Sigmoid colon (tissue), 7 donors: ENCODE measurements around the gene CTSA. TPM values are rescaled to one million over a fixed set of nuclear protein-coding genes. Genes with fewer than 3 reads are reported as not detected.

Source experiments
- DNase-seq: peaks from one replicate; pipeline ENCODE4 v3.0.0-alpha.2; 2019
- H3K27ac ChIP-seq, 4 donors: fragments of 200-600 bp; sonication (generic); one replicate each; pipeline ENCODE4 v1.5.1; 2016 to 2019; ENCODE audit warnings: mild to moderate bottlenecking in 1 of 4
- H3K27me3 ChIP-seq, 3 donors: fragments of 200-600 bp; sonication (generic); one replicate each; pipeline ENCODE4 v1.5.1; 2019; ENCODE audit warnings: mild to moderate bottlenecking in 1 of 3
- H3K36me3 ChIP-seq, 4 donors: fragments of 200-600 bp; sonication (generic); one replicate each; pipeline ENCODE4 v1.5.1; 2016 to 2019
- H3K4me1 ChIP-seq, 4 donors: fragments of 200-600 bp; sonication (generic); one replicate each; pipeline ENCODE4 v1.5.1; 2017 to 2019
- H3K4me3 ChIP-seq, 4 donors: fragments of 200-600 bp; sonication (generic); one replicate each; pipeline ENCODE4 v1.5.1; 2017 to 2019; ENCODE audit warnings: mild to moderate bottlenecking in 2 of 4, moderate library complexity in 1 of 4
- H3K9me3 ChIP-seq, 4 donors: fragments of 200-600 bp in 3 of 4; sonication (generic) in 3 of 4; one replicate each; pipeline versions ENCODE4 v1.5.1 to v1.6.1; 2013 to 2019
- EP300 ChIP-seq, 4 donors: sonication (generic); formaldehyde crosslinking; IDR thresholded peaks; one replicate each; pipeline ENCODE4 v1.6.1; 2017; ENCODE audit warnings: antibody characterized with exemption in 4 of 4
- POLR2A ChIP-seq, 2 donors: fragments of 450-650 bp; IDR thresholded peaks; one replicate each; pipeline ENCODE4 v1.6.1; 2016; ENCODE audit warnings: antibody characterized with exemption in 2 of 2, mild to moderate bottlenecking in 2 of 2, moderate library complexity in 2 of 2
- POLR2AphosphoS5 ChIP-seq, 4 donors: sonication (generic); formaldehyde crosslinking; IDR thresholded peaks; one replicate each; pipeline ENCODE4 v1.6.1; 2017; ENCODE audit warnings: antibody characterized with exemption in 4 of 4
- WGBS, 2 donors: extraction: QIAGEN DNeasy Blood & Tissue Kit; methylation state at CpG; one replicate each; pipeline ENCODE4 v1.1.7; 2013; 5-methylcytosine and 5-hydroxymethylcytosine counted together
- intact Hi-C: fragments of 100-400 bp; cut with DNase I; formaldehyde crosslinking; loops from one replicate; pipeline ENCODE4 v1.15.1; 2023
- polyA plus RNA-seq, 3 donors: library from polyadenylated mRNA; stranded (reverse); fragments of 200-250 nt; gene quantifications; one replicate each; pipeline ENCODE4 v1.2.3, GENCODE V29; 2013
- total RNA-seq, 4 donors: library from RNA; depleted of rRNA; stranded (reverse); fragments of >200 nt; gene quantifications; one replicate each; pipeline ENCODE4 v1.1.0, GENCODE V29; 2016
- TF ChIP-seq, protein P1 (sequence below), 4 experiments: fragments of 450-650 bp in 3 of 4; fragments of 200-600 bp in 1 of 4; IDR thresholded peaks; one replicate each; pipeline ENCODE4 v1.5.1; 2016 to 2019; ENCODE audit warnings: antibody characterized with exemption in 4 of 4, mild to moderate bottlenecking in 3 of 4, moderate library complexity in 2 of 4
- donor health status: healthy with polysubstance abuse.
- donor health status: Bipolar disorder and iron deficiency.
- donor health status: healthy.

CTSA gene
- total and polyA plus RNA-seq, 7 donors, result 45.7 to 203 (median 64.9) TPM

DNA sequence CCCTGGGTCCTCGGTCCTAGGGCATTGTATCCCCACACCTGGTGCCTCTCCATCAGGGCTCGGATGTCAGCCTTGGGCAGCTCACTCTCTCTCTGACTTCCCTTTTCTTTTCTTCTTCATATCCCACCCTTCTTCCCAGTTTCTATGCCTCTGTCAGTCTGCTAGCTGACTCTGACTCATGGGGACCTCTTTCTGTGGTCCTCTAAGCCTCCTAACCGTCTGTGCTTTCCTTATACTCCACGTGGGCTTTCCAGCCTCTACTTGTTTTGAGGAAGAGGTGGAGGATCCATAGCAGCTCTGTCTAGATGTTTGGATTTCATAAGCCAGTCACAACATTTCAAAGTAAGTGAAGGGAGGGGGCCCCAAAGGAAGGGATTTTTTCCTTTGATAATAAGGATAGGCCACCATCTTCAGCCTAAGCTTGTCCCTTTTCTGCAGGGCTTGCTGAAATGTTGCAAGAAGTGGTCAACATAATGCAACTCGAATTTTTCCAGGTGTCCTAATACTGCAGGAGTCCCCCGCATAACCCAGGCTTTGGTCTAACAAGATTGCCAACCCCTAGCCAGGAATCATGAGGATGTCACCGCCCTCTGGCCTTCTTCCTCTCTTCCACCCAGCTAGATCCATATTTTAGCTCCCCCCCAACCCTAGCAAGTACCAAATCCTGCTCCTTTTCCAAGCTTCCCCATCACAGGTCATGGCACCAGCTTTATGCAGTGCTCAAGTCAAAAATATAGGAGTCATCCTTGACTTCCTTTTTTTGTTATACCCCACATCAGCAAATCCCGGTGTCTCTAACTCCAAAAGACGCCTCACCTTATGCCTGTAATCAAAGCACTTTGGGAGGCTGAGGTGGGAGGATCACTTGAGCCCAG, 29.6 kb downstream of the CTSA start:
- DNase-seq, result no peak
- Histone ChIP-seq H3K4me3 (no peak overlapping the region), H3K27ac (peak overlapping the region; percentile 54 to 65 (median 56)), H3K36me3 (no peaks in the 10 kb centered on the region), H3K27me3 (no peaks in the 10 kb centered on the region), H3K9me3 (no peaks in the 10 kb centered on the region), H3K4me1 (peaks cover 0 to 35% (median 26%) of the 10 kb centered on the region in 4 donors)
- intact Hi-C loops, result no loop called here
- TF ChIP-seq EP300 (IDR thresholded peaks at IDR 0.05) (no peak), POLR2A (IDR thresholded peaks at IDR 0.05) (no peak), POLR2AphosphoS5 (IDR thresholded peaks at IDR 0.05) (no peak)
- TF ChIP-seq, protein P1, sequence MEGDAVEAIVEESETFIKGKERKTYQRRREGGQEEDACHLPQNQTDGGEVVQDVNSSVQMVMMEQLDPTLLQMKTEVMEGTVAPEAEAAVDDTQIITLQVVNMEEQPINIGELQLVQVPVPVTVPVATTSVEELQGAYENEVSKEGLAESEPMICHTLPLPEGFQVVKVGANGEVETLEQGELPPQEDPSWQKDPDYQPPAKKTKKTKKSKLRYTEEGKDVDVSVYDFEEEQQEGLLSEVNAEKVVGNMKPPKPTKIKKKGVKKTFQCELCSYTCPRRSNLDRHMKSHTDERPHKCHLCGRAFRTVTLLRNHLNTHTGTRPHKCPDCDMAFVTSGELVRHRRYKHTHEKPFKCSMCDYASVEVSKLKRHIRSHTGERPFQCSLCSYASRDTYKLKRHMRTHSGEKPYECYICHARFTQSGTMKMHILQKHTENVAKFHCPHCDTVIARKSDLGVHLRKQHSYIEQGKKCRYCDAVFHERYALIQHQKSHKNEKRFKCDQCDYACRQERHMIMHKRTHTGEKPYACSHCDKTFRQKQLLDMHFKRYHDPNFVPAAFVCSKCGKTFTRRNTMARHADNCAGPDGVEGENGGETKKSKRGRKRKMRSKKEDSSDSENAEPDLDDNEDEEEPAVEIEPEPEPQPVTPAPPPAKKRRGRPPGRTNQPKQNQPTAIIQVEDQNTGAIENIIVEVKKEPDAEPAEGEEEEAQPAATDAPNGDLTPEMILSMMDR (IDR thresholded peaks at IDR 0.05), result no peak
- WGBS, 2 donors, result 76 to 79% methylated on average over 9 of the region's 9 CpGs

DNA sequence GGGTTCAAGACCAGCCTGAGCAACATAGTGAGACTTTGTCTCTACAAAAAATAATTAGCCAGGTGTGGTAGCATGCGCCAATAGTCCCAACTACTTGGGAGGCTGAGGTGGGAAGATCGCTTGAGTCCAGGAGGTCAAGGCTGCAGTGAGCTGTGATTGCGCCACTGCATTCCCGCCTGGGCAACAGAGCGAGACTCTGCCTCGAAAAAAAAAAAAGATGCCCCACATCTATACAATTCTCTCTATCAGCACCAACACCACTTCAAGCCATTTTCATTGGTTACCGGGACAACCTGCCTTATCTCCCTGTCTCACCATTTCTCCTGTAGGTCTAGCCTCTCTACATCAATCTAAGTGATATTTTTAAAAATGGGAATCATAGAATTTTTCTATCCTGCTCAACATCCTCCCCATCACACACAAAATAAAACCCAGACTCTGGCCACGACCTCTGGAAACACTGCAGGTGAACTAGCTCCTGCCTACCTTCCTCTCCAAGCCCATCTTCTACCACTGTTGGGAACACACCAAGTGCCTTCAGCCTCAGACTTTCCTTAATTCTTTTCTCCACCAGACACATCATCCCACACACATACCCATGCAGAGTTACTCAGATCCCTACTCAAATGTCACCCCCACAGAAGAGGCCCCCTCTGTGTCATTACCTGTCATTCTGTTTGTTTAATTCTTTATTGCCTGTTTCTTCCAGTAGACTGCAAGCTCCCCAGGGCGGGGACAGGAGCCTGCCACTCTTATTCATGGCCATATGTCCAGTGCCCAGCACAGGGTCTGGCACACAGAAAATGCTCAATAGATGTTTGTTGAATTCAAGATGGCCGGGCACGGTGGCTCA, 30.4 kb downstream of the CTSA start:
- Histone ChIP-seq H3K36me3 (no peaks in the 10 kb centered on the region), H3K27ac (no peak overlapping the region), H3K4me3 (no peak overlapping the region), H3K4me1 (peaks cover 0 to 35% (median 26%) of the 10 kb centered on the region in 4 donors), H3K9me3 (no peaks in the 10 kb centered on the region), H3K27me3 (no peaks in the 10 kb centered on the region)
- DNase-seq, result no peak
- TF ChIP-seq EP300 (IDR thresholded peaks at IDR 0.05) (no peak), POLR2AphosphoS5 (IDR thresholded peaks at IDR 0.05) (no peak), POLR2A (IDR thresholded peaks at IDR 0.05) (no peak)
- TF ChIP-seq, protein P1 (IDR thresholded peaks at IDR 0.05), result no peak
- intact Hi-C loops, result no loop called here
- WGBS, 2 donors, result 68 to 85% methylated on average over 11 of the region's 11 CpGs

DNA sequence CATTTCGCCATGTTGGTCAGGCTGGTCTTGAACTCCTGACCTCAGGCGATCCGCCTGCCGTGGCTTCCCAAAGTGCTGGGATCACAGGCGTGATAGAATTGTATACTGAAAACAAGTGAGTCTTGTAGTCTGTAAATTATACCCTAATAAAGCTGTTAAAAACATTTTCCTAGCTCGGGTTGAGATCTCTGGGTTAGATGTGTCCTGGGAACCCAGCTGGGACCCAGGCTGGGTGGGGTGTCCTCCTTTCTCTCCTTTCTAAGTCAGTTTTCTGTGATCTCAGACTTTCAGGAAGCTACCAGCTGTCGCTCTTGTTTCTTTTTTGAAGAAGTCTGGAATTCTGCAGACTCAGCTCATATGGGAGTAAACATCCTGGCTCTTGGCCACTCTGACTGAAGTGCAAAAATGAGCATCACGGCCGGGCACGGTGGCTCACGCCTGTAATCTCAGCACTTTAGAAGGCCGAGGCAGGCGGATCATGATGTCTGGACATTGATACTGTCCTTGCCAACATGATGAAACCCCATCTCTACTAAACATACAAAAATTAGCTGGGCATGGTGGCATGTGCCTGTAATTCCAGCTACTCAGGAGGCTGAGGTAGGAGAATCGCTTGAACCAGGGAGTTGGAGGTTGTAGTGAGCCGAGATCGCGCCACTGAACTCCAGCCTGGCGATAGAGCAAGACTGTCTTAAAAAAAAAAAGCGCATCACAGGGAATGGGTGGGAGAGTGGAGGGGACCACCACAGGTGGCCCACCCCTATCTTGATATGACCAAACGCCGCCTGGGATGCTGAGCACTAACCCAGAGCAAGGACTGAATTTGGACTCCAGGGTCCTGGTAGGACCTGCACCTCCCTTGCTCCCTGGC, 33.5 kb downstream of the CTSA start:
- Histone ChIP-seq H3K36me3 (no peaks in the 10 kb centered on the region), H3K27me3 (no peaks in the 10 kb centered on the region), H3K9me3 (no peaks in the 10 kb centered on the region), H3K4me3 (no peak overlapping the region), H3K27ac (peak overlapping the region; percentile 43 to 71 (median 58)), H3K4me1 (peaks cover 0 to 23% (median 21%) of the 10 kb centered on the region in 4 donors)
- 47 to 59% methylated on average over 21 of the region's 21 CpGs for WGBS, 2 donors
- TF ChIP-seq EP300 (IDR thresholded peaks at IDR 0.05) (no peak), POLR2AphosphoS5 (IDR thresholded peaks at IDR 0.05) (peak in 1 of 4 donors; percentile 25)
- intact Hi-C loops, result no loop called here
- peak; percentile 80 for DNase-seq

DNA sequence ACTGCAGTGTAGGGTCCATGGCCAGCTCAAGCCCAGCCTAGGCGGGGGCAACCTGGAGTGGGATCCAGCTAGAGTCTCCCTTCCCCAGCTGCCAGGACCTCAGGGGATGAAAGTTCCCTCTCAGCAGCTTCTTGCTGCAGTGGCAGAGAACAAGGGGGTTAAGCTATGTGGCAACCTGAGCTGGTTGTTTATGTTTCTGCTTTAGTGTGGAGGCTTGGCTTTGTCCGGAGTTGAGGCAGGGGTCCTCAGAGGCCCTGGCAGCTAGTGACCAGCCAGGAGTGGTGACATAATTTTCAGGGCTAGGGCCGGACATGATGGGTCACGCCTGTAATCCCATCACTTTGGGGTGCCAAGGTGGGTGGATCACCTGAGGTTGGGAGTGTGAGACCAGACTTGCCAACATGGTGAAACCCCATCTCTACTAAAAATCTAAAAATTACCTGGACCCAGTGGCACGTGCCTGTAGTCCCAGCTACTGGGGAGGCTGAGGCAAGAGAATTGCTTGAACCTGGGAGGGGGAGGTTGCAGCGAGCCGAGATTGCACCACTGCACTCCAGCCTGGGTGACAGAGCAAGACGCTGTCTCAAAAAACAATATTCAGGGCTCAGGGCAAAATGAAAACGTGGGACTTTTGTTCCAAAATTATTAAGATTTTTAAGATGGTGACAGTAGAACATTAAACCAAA, 34.8 kb downstream of the CTSA start:
- Histone ChIP-seq H3K27me3 (no peaks in the 10 kb centered on the region), H3K36me3 (no peaks in the 10 kb centered on the region), H3K4me3 (no peak overlapping the region), H3K4me1 (peaks cover 0 to 16% (median 14%) of the 10 kb centered on the region in 4 donors), H3K27ac (peak overlapping the region in 1 of 4 donors; percentile 71), H3K9me3 (no peaks in the 10 kb centered on the region)
- WGBS, 2 donors, result 60 to 74% methylated on average over 9 of the region's 9 CpGs
- TF ChIP-seq, protein P1 (IDR thresholded peaks at IDR 0.05), result no peak
- TF ChIP-seq POLR2A (IDR thresholded peaks at IDR 0.05) (no peak), EP300 (IDR thresholded peaks at IDR 0.05) (no peak), POLR2AphosphoS5 (IDR thresholded peaks at IDR 0.05) (no peak)
- no peak for DNase-seq
- intact Hi-C loops, result no loop called here
